Hematopoietic multipotent progenitor cell treated with erythropoietin and hydrocortisone succinate and interleukin-3 and kit ligand, for 6 days (in vitro differentiated cells): ENCODE measurements around the gene SLC6A15.

Source experiments
- DNase-seq: peaks from one replicate; pipeline ENCODE4 v3.0.0-alpha.2; 2015

Gene SLC6A15

GRCh38 chr12:84874125-84874824, 38.3 kb downstream of the SLC6A15 start:
- peak; percentile 81 for DNase-seq

GRCh38 chr12:84862186-84862585, 50.4 kb downstream of the SLC6A15 start:
- no peak for DNase-seq

- DNase-seq, result no peak
Observed at GRCh38 chr12:84860718-84861117, 51.9 kb downstream of the SLC6A15 start.

- no peak for DNase-seq
Observed at GRCh38 chr12:84858796-84859195, 53.8 kb downstream of the SLC6A15 start.

- no peak for DNase-seq
Observed at GRCh38 chr12:84857525-84858208, 54.9 kb downstream of the SLC6A15 start.

- no peak for DNase-seq
Observed at GRCh38 chr12:84856156-84856900, 56.3 kb downstream of the SLC6A15 start.

- peak; percentile 1 for DNase-seq
Observed at GRCh38 chr12:84843593-84844144, 68.9 kb downstream of the SLC6A15 start.

- DNase-seq, result peak; percentile 65
Observed at GRCh38 chr12:84842406-84843013, 70.1 kb downstream of the SLC6A15 start.

GRCh38 chr12:84841591-84841990, 71.0 kb downstream of the SLC6A15 start:
- DNase-seq, result no peak

- DNase-seq, result no peak
Observed at GRCh38 chr12:84840356-84840755, 72.2 kb downstream of the SLC6A15 start.

GRCh38 chr12:84826925-84827324, 85.7 kb downstream of the SLC6A15 start:
- no peak for DNase-seq

- DNase-seq, result no peak
Observed at GRCh38 chr12:84825149-84825548, 87.5 kb downstream of the SLC6A15 start.

GRCh38 chr12:84822525-84822924, 90.1 kb downstream of the SLC6A15 start:
- no peak for DNase-seq

- DNase-seq, result no peak
Observed at GRCh38 chr12:84816916-84817695, 95.5 kb downstream of the SLC6A15 start.

GRCh38 chr12:84814664-84815245, 97.8 kb downstream of the SLC6A15 start:
- DNase-seq, result no peak

GRCh38 chr12:84813780-84814663, 98.6 kb downstream of the SLC6A15 start:
- DNase-seq, result no peak

GRCh38 chr12:84811291-84811690, 101.3 kb downstream of the SLC6A15 start:
- no peak for DNase-seq

GRCh38 chr12:84810611-84811010, 102.0 kb downstream of the SLC6A15 start:
- no peak for DNase-seq
